CD14-positive monocyte (primary cell): ENCODE results near the gene ANAPC7. TPM values are rescaled to one million over a fixed set of nuclear protein-coding genes. Genes with fewer than 3 reads are reported as not detected.
"Not testable (repeated sequence)": the region's sequence is repeated elsewhere in the genome, so short reads cannot be mapped to it uniquely, and the experiment has no call there.

ENCODE experiments used
- DNase-seq, 3 donors: peaks; one replicate each; pipeline ENCODE4 v3.0.0-alpha.2; 2011 to 2022
- H2AFZ ChIP-seq: 2 replicates; pipeline ENCODE4 v1.6.0; 2012; ENCODE audit warnings: mild to moderate bottlenecking, low read depth, low read length, inconsistent platforms; ENCODE audit not compliant: insufficient read depth, poor library complexity, severe bottlenecking
- H3K27ac ChIP-seq, 2 donors: 1 replicate in 1 of 2; 2 replicates in 1 of 2; pipeline ENCODE4 v1.5.1; 2012 to 2013; ENCODE audit warnings: low read length in 2 of 2, control low read depth in 1 of 2, inconsistent platforms in 1 of 2, low read depth in 1 of 2, mild to moderate bottlenecking in 1 of 2
- H3K27me3 ChIP-seq, 2 donors: one replicate each; pipeline versions ENCODE4 v1.6.0 to v1.6.1; 2011 to 2013; ENCODE audit warnings: low read length in 2 of 2; ENCODE audit not compliant: control insufficient read depth in 2 of 2, insufficient read depth in 2 of 2
- H3K36me3 ChIP-seq, 2 donors: replicated peaks in 1 of 2; 1 replicate in 1 of 2; 2 replicates in 1 of 2; pipeline versions ENCODE4 v1.5.1 to v1.6.1; 2012 to 2013; ENCODE audit warnings: low read length in 2 of 2, control low read depth in 1 of 2, inconsistent platforms in 1 of 2, mild to moderate bottlenecking in 1 of 2; ENCODE audit not compliant: insufficient read depth in 2 of 2, control insufficient read depth in 1 of 2
- H3K4me1 ChIP-seq, 2 donors: 1 replicate in 1 of 2; 2 replicates in 1 of 2; pipeline versions ENCODE4 v1.5.1 to v1.6.1; 2012 to 2013; ENCODE audit warnings: low read length in 2 of 2, control low read depth in 1 of 2, inconsistent platforms in 1 of 2, mild to moderate bottlenecking in 1 of 2, moderate library complexity in 1 of 2; ENCODE audit not compliant: insufficient read depth in 2 of 2, control insufficient read depth in 1 of 2
- H3K4me2 ChIP-seq: replicated peaks from 2 replicates; pipeline ENCODE3; 2012; ENCODE audit warnings: low read length, moderate library complexity, mild to moderate bottlenecking; ENCODE audit not compliant: poor library complexity, severe bottlenecking; ENCODE audit errors: extremely low read depth
- H3K4me3 ChIP-seq, 3 experiments: fragments of 200-600 bp in 1 of 3; sonication (generic) in 1 of 3; replicated peaks in 1 of 3; 1 replicate in 2 of 3; 2 replicates in 1 of 3; pipeline ENCODE4 v1.5.1; 2011 to 2013; ENCODE audit warnings: low read length in 3 of 3, mild to moderate bottlenecking in 3 of 3, control low read depth in 2 of 3, low read depth in 2 of 3, inconsistent platforms in 1 of 3, moderate library complexity in 1 of 3
- H3K79me2 ChIP-seq: 2 replicates; pipeline ENCODE4 v1.6.0; 2012; ENCODE audit warnings: mild to moderate bottlenecking, control low read depth, inconsistent platforms, low read length, moderate library complexity; ENCODE audit not compliant: insufficient read depth
- H3K9ac ChIP-seq: 2 replicates; pipeline ENCODE4 v1.6.0; 2017; ENCODE audit warnings: low read length, mild to moderate bottlenecking; ENCODE audit not compliant: insufficient read depth, poor library complexity, severe bottlenecking
- H3K9me3 ChIP-seq, 2 donors: replicated peaks in 1 of 2; 1 replicate in 1 of 2; 2 replicates in 1 of 2; pipeline versions ENCODE4 v1.5.1 to v1.6.1; 2012 to 2013; ENCODE audit warnings: low read length in 2 of 2, control low read depth in 1 of 2; ENCODE audit not compliant: control insufficient read depth in 1 of 2, insufficient read depth in 1 of 2
- H4K20me1 ChIP-seq: 2 replicates; pipeline ENCODE4 v1.6.0; 2012; ENCODE audit warnings: mild to moderate bottlenecking, low read length, control low read depth, moderate library complexity; ENCODE audit not compliant: insufficient read depth
- H3K27ac Mint-ChIP-seq, 7 donors: one replicate each; pipeline ENCODE4 v1.8.0; 2020; ENCODE audit warnings: mild to moderate bottlenecking in 7 of 7, mixed read lengths in 7 of 7, moderate library complexity in 6 of 7, inconsistent platforms in 2 of 7
- H3K27me3 Mint-ChIP-seq, 3 donors: one replicate each; pipeline ENCODE4 v1.8.0; 2021 to 2022; ENCODE audit warnings: low read depth in 3 of 3, mild to moderate bottlenecking in 3 of 3, mixed read lengths in 3 of 3, moderate library complexity in 3 of 3, inconsistent platforms in 1 of 3
- H3K36me3 Mint-ChIP-seq, 2 donors: one replicate each; pipeline ENCODE4 v1.8.0; 2020; ENCODE audit warnings: mixed read lengths in 2 of 2, inconsistent platforms in 1 of 2, mild to moderate bottlenecking in 1 of 2
- H3K4me1 Mint-ChIP-seq: one replicate; pipeline ENCODE4 v1.8.0; 2020; ENCODE audit warnings: mild to moderate bottlenecking, mixed read lengths
- H3K4me3 Mint-ChIP-seq, 2 donors: one replicate each; pipeline ENCODE4 v1.8.0; 2020; ENCODE audit warnings: mild to moderate bottlenecking in 2 of 2, mixed read lengths in 2 of 2, moderate library complexity in 1 of 2
- H3K9me3 Mint-ChIP-seq, 7 donors: one replicate each; pipeline ENCODE4 v1.8.0; 2020 to 2022; ENCODE audit warnings: mixed read lengths in 7 of 7, mild to moderate bottlenecking in 6 of 7, moderate library complexity in 6 of 7, inconsistent platforms in 2 of 7
- CTCF ChIP-seq: fragments of 200-600 bp; IDR thresholded peaks from one replicate; pipeline ENCODE4 v1.8.0; 2022; ENCODE audit warnings: antibody characterized with exemption, mild to moderate bottlenecking
- WGBS: methylation state at CpG from one replicate; pipeline ENCODE4 v1.1.5; 2013; ENCODE audit warnings: missing lambda C conversion rate; ENCODE audit not compliant: insufficient coverage; 5-methylcytosine and 5-hydroxymethylcytosine counted together
- intact Hi-C, 2 donors: fragments of 100-400 bp; cut with micrococcal nuclease; formaldehyde crosslinking; loops; one replicate each; pipeline versions ENCODE4 v1.15.0 to v1.15.1; 2023
- polyA plus RNA-seq, 3 donors: library from polyadenylated mRNA; depleted of rRNA in 1 of 3; unstranded in 2 of 3; stranded (reverse) in 1 of 3; fragments of 300-500 nt in 2 of 3; fragments of >200 nt in 1 of 3; fragmentation: Illumina TruSeq in 2 of 3; gene quantifications; 1 replicate in 2 of 3; 2 replicates in 1 of 3; pipeline ENCODE4 v1.2.3, GENCODE V29; 2012 to 2021

ANAPC7 gene
- polyA plus RNA-seq, 3 donors: 12.9 to 41.6 (median 17.2) TPM

GRCh38 chr12:110421701-110422100 is 18.2 kb upstream of the ANAPC7 start:
- 100% methylated on average over 1 of the region's 4 CpGs for WGBS
- no peak for DNase-seq
- Mint-ChIP-seq H3K27ac (no peak overlapping the region), H3K9me3 (peaks cover 0 to 3% (median 0%) of the 10 kb centered on the region in 7 donors), H3K4me1 (peaks cover 15% of the 10 kb centered on the region), H3K4me3 (no peak overlapping the region), H3K36me3 (no peaks in the 10 kb centered on the region), H3K27me3 (peaks cover 0 to 6% (median 2%) of the 10 kb centered on the region in 3 donors)
- Histone ChIP-seq H3K4me3 (no peak overlapping the region), H3K4me2 (no peak overlapping the region), H3K27me3 (no peaks in the 10 kb centered on the region), H2AFZ (no peak overlapping the region), H3K27ac (no peak overlapping the region), H3K9me3 (no peaks in the 10 kb centered on the region), H4K20me1 (no peaks in the 10 kb centered on the region), H3K9ac (no peak overlapping the region), H3K79me2 (no peaks in the 10 kb centered on the region), H3K36me3 (no peaks in the 10 kb centered on the region), H3K4me1 (peaks cover 12% of the 10 kb centered on the region in 2 donors)
- TF ChIP-seq CTCF: no peak
- intact Hi-C loops: loop anchor here in 1 of 2 donors (10.0 kb wide), 1 partner anchor 317 kb away; no protein-coding TSS in a partner anchor

GRCh38 chr12:110421159-110421661 is 17.7 kb upstream of the ANAPC7 start:
- no peaks in the 10 kb centered on the region for H3K9me3 ChIP-seq
- H3K36me3 ChIP-seq: no peaks in the 10 kb centered on the region
- no peaks in the 10 kb centered on the region for H4K20me1 ChIP-seq
- H2AFZ ChIP-seq: no peak overlapping the region
- Mint-ChIP-seq H3K27ac (no peak overlapping the region), H3K27me3 (peaks cover 0 to 6% (median 2%) of the 10 kb centered on the region in 3 donors), H3K4me1 (peaks cover 15% of the 10 kb centered on the region), H3K4me3 (no peak overlapping the region), H3K9me3 (peaks cover 0 to 3% (median 0%) of the 10 kb centered on the region in 7 donors), H3K36me3 (no peaks in the 10 kb centered on the region)
- H3K79me2 ChIP-seq: no peaks in the 10 kb centered on the region
- H3K4me2 ChIP-seq: no peak overlapping the region
- no CpG with 5 or more reads among the region's 3 CpGs for WGBS
- no peak overlapping the region for H3K4me3 ChIP-seq
- peaks cover 13% of the 10 kb centered on the region in 2 donors for H3K4me1 ChIP-seq
- DNase-seq: no peak
- no peak overlapping the region for H3K27ac ChIP-seq
- H3K9ac ChIP-seq: no peak overlapping the region
- no peaks in the 10 kb centered on the region for H3K27me3 ChIP-seq
- intact Hi-C loops: loop anchor here in 1 of 2 donors (10.0 kb wide), 1 partner anchor 316 kb away; no protein-coding TSS in a partner anchor
- TF ChIP-seq CTCF: no peak

- H3K36me3 Mint-ChIP-seq: not testable (repeated sequence)
Measured at GRCh38 chr12:110420644-110421043, 17.1 kb upstream of the ANAPC7 start.

More at GRCh38 chr12:110420644-110421043, 17.1 kb upstream of the ANAPC7 start:
- not testable (repeated sequence) for H3K79me2 ChIP-seq, H3K36me3 ChIP-seq, H3K4me3 ChIP-seq, H3K27ac ChIP-seq, DNase-seq, H4K20me1 ChIP-seq, H3K27me3 ChIP-seq, H3K9ac ChIP-seq, H3K4me2 ChIP-seq, H3K9me3 Mint-ChIP-seq, H3K4me3 Mint-ChIP-seq, H3K27me3 Mint-ChIP-seq, H2AFZ ChIP-seq, H3K27ac Mint-ChIP-seq, H3K9me3 ChIP-seq
- peaks cover 13% of the 10 kb centered on the region in 2 donors for H3K4me1 ChIP-seq
- H3K4me1 Mint-ChIP-seq: peaks cover 15% of the 10 kb centered on the region
- intact Hi-C loops: loop anchor here in 1 of 2 donors (10.0 kb wide), 1 partner anchor 316 kb away; no protein-coding TSS in a partner anchor
- no CpG with 5 or more reads among the region's 1 CpG for WGBS
